ENCODE data around the gene LIN9.

DNA sequence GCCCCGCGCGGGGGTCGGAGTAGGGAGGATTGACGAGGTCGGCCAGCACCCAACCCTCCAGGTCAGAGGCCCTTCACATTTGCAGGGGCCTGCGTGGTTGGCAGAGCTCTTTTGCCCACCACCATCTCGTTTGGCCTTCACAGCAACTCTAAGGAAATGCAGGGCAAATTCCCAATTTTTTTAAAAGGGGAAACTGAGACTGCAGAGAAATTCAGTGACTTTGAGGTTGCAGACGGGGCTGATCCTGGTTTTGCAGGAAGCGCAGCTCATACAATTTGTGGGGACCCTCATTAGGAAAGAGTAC, 122.0 kb downstream of the LIN9 start:
- TF ChIP-seq, protein P1, sequence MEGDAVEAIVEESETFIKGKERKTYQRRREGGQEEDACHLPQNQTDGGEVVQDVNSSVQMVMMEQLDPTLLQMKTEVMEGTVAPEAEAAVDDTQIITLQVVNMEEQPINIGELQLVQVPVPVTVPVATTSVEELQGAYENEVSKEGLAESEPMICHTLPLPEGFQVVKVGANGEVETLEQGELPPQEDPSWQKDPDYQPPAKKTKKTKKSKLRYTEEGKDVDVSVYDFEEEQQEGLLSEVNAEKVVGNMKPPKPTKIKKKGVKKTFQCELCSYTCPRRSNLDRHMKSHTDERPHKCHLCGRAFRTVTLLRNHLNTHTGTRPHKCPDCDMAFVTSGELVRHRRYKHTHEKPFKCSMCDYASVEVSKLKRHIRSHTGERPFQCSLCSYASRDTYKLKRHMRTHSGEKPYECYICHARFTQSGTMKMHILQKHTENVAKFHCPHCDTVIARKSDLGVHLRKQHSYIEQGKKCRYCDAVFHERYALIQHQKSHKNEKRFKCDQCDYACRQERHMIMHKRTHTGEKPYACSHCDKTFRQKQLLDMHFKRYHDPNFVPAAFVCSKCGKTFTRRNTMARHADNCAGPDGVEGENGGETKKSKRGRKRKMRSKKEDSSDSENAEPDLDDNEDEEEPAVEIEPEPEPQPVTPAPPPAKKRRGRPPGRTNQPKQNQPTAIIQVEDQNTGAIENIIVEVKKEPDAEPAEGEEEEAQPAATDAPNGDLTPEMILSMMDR (IDR thresholded peaks at IDR 0.05), result peak in 1 of 6 experiments; percentile 30
- TF ChIP-seq POLR2A (IDR thresholded peaks at IDR 0.05), result no peak
